ENCODE data around the gene NAT16. TPM values are rescaled to one million over a fixed set of nuclear protein-coding genes. Genes with fewer than 3 reads are reported as not detected.

Gene NAT16
- total and polyA plus RNA-seq, 10 of the 15 experiments (the other 5 are each of a cell fraction or from before 2014, with no cell fraction given) = not detected

DNA sequence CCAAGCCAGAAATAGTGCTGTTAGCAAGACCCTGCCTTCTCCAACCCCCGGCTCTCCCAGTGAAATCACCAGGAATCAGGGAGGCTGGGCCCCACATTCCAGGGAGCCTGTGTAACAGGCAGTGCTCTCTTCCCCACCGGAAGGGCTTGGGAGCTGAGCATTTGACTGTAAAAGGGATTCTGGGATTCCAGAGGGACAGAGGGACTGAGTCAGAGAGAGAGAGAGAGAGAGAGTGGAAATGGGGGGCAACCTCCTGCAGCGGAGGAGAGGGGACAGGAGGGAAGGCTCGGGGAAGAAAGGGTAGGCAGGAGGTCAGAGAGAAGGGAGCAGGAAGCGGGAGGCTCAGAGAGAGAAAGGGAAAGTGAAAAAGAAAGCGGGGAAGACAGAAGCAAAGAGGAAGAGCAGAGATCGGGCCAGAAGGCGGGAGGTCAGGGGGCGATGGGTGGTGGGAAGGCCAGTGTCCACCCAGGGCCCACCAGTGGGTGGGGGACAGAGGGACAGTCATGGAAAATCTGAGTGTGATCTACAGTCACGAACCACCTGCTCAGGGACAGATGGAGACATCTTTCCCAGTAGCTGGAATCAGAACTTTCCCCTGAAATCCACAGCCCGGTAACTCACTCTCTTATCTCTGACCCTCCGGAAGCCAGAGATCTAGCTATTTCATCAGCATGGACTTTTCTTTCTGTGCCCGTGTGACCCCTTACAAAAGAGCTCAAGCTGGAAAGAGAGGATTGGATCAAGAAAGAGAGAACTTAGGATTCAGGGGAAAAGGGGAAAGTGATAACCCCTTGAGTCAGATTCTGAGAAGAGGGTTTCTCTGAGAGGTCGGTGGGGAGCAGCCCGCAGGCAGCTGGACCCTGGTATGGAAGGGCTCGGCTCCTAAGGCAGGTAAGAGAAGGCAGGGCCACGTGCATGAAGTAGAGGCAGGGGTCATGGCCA lies 57.8 kb downstream of the NAT16 start (continued):
- TF ChIP-seq, protein P1, sequence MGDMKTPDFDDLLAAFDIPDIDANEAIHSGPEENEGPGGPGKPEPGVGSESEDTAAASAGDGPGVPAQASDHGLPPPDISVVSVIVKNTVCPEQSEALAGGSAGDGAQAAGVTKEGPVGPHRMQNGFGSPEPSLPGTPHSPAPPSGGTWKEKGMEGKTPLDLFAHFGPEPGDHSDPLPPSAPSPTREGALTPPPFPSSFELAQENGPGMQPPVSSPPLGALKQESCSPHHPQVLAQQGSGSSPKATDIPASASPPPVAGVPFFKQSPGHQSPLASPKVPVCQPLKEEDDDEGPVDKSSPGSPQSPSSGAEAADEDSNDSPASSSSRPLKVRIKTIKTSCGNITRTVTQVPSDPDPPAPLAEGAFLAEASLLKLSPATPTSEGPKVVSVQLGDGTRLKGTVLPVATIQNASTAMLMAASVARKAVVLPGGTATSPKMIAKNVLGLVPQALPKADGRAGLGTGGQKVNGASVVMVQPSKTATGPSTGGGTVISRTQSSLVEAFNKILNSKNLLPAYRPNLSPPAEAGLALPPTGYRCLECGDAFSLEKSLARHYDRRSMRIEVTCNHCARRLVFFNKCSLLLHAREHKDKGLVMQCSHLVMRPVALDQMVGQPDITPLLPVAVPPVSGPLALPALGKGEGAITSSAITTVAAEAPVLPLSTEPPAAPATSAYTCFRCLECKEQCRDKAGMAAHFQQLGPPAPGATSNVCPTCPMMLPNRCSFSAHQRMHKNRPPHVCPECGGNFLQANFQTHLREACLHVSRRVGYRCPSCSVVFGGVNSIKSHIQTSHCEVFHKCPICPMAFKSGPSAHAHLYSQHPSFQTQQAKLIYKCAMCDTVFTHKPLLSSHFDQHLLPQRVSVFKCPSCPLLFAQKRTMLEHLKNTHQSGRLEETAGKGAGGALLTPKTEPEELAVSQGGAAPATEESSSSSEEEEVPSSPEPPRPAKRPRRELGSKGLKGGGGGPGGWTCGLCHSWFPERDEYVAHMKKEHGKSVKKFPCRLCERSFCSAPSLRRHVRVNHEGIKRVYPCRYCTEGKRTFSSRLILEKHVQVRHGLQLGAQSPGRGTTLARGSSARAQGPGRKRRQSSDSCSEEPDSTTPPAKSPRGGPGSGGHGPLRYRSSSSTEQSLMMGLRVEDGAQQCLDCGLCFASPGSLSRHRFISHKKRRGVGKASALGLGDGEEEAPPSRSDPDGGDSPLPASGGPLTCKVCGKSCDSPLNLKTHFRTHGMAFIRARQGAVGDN (IDR thresholded peaks at IDR 0.05) = no peak
- TF ChIP-seq NFYA (IDR thresholded peaks at IDR 0.05; ENCODE audit: borderline replicate concordance, low read depth, low read length) = no peak
- TF ChIP-seq EZH2 (IDR thresholded peaks at IDR 0.05; ENCODE audit: borderline replicate concordance, control insufficient read depth, low read depth, low read length) = no peak
- TF ChIP-seq ZNF274 (IDR thresholded peaks at IDR 0.05; ENCODE audit: insufficient read depth, insufficient read length) = no peak
- TF ChIP-seq, protein P2, sequence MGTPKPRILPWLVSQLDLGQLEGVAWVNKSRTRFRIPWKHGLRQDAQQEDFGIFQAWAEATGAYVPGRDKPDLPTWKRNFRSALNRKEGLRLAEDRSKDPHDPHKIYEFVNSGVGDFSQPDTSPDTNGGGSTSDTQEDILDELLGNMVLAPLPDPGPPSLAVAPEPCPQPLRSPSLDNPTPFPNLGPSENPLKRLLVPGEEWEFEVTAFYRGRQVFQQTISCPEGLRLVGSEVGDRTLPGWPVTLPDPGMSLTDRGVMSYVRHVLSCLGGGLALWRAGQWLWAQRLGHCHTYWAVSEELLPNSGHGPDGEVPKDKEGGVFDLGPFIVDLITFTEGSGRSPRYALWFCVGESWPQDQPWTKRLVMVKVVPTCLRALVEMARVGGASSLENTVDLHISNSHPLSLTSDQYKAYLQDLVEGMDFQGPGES (IDR thresholded peaks at IDR 0.05) = no peak
- TF ChIP-seq EGR1 (IDR thresholded peaks at IDR 0.05; ENCODE audit: borderline replicate concordance in 1 of 2, low read depth in 2 of 2, low read length in 2 of 2) = no peak
- TF ChIP-seq, protein P3, sequence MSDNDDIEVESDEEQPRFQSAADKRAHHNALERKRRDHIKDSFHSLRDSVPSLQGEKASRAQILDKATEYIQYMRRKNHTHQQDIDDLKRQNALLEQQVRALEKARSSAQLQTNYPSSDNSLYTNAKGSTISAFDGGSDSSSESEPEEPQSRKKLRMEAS (IDR thresholded peaks at IDR 0.05; ENCODE audit: low read depth, low read length) = no peak
- peak; percentile 21; the same call in 1 of the 2 replicates for TF ChIP-seq POLR2A (IDR thresholded peaks at IDR 0.05; ENCODE audit: low read depth, low read length)
- TF ChIP-seq, protein P4, sequence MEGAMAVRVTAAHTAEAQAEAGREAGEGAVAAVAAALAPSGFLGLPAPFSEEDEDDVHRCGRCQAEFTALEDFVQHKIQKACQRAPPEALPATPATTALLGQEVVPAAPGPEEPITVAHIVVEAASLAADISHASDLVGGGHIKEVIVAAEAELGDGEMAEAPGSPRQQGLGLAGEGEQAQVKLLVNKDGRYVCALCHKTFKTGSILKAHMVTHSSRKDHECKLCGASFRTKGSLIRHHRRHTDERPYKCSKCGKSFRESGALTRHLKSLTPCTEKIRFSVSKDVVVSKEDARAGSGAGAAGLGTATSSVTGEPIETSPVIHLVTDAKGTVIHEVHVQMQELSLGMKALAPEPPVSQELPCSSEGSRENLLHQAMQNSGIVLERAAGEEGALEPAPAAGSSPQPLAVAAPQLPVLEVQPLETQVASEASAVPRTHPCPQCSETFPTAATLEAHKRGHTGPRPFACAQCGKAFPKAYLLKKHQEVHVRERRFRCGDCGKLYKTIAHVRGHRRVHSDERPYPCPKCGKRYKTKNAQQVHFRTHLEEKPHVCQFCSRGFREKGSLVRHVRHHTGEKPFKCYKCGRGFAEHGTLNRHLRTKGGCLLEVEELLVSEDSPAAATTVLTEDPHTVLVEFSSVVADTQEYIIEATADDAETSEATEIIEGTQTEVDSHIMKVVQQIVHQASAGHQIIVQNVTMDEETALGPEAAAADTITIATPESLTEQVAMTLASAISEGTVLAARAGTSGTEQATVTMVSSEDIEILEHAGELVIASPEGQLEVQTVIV (IDR thresholded peaks at IDR 0.05; ENCODE audit: borderline replicate concordance, partially characterized antibody) = peak; percentile 31
- TF ChIP-seq POLR2AphosphoS5 (IDR thresholded peaks at IDR 0.05; ENCODE audit: low read length) = 0 out of 2 replicates have a peak, but pooled peaks have one; percentile 33
- TF ChIP-seq YBX1 (IDR thresholded peaks at IDR 0.05) = no peak
- 0 out of 2 replicates have a peak, but pooled peaks have one; percentile 8 for TF ChIP-seq IRF4 (IDR thresholded peaks at IDR 0.05; ENCODE audit: low read depth, low read length)
- TF ChIP-seq, protein P5, sequence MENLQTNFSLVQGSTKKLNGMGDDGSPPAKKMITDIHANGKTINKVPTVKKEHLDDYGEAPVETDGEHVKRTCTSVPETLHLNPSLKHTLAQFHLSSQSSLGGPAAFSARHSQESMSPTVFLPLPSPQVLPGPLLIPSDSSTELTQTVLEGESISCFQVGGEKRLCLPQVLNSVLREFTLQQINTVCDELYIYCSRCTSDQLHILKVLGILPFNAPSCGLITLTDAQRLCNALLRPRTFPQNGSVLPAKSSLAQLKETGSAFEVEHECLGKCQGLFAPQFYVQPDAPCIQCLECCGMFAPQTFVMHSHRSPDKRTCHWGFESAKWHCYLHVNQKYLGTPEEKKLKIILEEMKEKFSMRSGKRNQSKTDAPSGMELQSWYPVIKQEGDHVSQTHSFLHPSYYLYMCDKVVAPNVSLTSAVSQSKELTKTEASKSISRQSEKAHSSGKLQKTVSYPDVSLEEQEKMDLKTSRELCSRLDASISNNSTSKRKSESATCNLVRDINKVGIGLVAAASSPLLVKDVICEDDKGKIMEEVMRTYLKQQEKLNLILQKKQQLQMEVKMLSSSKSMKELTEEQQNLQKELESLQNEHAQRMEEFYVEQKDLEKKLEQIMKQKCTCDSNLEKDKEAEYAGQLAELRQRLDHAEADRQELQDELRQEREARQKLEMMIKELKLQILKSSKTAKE (IDR thresholded peaks at IDR 0.05; ENCODE audit: low read depth, poor library complexity, severe bottlenecking) = no peak
- TF ChIP-seq, protein P6, sequence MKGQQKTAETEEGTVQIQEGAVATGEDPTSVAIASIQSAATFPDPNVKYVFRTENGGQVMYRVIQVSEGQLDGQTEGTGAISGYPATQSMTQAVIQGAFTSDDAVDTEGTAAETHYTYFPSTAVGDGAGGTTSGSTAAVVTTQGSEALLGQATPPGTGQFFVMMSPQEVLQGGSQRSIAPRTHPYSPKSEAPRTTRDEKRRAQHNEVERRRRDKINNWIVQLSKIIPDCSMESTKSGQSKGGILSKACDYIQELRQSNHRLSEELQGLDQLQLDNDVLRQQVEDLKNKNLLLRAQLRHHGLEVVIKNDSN (IDR thresholded peaks at IDR 0.05; ENCODE audit: borderline replicate concordance, extremely low read length, insufficient read depth, low read depth, low read length) = no peak
- peak; percentile 79 for TF ChIP-seq NBN (IDR thresholded peaks at IDR 0.05)
- TF ChIP-seq TARDBP (IDR thresholded peaks at IDR 0.05; ENCODE audit: borderline replicate concordance) = no peak
- TF ChIP-seq MTA2 (IDR thresholded peaks at IDR 0.05; ENCODE audit: low read depth) = peak; percentile 35; the same call in 1 of the 2 replicates
- TF ChIP-seq ZBED1 (IDR thresholded peaks at IDR 0.05; ENCODE audit: borderline replicate concordance) = no peak

Measured in GM12878 (cell line).